ENCODE data around the gene RBM42.
"Not testable (repeated sequence)": the region's sequence is repeated elsewhere in the genome, so short reads cannot be mapped to it uniquely, and the experiment has no call there.

Gene RBM42

DNA sequence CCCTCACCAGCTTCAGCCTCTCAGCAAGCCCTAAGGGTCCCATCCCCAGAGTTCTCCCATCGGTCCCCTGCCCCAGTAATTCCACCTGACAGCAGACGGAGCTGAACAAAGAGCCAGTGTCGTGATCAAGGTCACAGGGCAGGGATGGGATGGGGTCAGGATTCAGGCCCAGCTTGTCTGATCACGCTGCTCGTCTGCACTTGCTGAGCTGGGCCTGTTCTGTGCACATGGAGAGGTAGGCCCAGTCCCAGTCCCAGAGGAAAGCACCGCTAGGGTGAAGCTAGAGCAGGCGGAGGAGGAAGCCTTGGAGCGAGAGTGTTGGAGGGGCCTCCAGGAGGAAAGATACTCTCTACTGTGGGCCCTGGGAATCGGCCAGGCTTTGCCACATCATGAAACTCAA is 7.1 kb upstream of the RBM42 start:
- DNase-seq: no peak

DNA sequence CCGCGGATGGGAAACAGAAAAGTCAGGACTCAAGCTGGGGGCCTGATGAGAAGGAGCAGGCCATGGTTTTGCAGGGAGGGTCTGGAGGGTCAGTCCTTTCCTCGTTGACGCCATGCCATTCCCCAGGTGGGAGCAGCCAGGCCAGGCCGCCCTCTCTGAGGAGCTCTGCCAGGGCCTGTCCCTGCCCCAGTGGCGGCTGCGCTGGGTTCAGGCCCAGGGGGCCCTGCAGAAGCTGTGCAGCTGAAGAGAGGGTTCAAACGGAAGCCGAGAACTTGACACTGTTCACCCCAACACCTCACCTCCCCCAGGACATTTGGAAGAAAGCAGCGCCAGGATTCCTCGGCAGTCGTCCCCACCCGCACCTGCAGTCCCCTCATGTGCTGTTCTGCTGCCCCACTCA is 6.1 kb upstream of the RBM42 start:
- no peak for DNase-seq

DNA sequence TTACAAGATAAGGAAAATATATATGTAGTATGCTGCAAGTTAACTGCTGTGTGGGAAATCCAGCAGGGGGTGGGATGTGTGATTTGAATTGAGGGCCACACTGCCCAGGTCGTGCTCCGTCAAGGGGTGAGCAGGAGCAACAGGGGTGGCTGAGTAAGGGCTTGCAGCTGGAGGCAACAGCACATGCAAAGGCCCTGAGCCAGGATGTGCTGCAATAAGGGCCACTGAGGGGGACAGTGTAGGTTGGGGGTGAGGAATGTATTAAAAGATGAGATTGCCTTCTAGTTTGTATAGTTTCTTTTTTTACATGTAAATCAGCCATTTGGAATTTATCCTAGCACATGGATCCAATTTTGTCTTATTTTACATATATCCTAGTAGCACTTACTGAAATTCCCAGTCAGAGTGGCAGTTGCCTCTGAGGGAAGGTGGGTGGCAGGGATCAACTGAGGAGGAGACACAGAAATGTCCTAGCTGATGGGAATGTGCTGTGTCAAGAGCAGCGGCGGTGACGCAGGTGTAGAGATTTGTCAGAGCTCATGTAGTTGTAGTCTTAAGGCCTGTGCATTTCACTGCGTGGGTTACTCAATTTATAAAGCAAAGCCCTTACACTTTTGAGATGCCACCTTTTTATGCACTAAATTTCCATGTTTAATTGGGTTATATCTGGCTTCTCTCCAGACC is 5.4 kb upstream of the RBM42 start:
- DNase-seq: no peak

- DNase-seq: no peak
Observed at GRCh38 chr19:35628264-35628564, 622 bp upstream of the RBM42 start.

DNA sequence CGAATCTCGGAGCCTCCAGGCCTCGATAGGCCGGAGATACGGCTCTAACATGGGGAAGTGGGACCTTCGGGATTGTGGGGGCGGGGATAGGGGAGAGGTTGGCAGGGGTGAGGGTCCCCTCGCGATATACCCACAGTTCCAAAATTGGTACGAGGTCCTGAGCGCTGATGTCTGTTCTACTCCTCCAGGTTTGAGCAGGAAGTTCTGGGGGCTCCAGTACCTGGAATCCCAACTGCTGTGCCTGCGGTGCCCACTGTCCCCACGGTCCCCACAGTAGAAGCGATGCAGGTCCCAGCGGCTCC is 447 bp downstream of the RBM42 start:
- DNase-seq: no peak

DNA sequence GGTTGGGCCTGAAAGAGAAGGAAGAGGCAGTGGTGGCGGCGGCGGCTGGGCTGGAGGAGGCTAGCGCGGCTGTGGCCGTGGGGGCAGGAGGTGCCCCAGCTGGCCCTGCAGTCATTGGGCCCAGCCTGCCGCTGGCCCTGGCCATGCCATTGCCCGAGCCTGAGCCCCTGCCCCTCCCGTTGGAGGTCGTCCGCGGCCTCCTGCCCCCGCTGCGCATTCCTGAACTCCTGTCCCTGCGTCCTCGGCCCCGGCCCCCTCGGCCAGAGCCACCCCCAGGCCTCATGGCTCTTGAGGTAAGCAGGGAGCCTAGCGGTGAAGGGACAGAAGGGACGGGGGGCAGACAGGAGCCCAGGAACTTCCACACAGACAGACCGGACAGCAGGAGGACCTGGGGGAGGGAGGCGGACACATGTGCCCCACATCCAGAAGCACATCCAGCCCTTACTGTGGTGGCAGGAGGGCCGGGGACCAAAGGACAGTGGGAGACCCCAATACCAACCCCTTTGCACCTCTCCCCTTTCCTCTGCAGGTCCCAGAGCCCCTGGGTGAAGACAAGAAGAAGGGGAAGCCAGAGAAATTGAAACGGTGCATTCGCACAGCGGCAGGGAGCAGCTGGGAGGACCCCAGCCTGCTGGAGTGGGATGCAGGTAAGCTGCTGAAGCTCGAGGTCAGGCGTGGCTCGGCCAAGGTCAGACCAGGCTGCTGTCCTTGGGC is 5.0 kb downstream of the RBM42 start:
- no peak for DNase-seq

- no peak for DNase-seq
Observed at GRCh38 chr19:35636651-35637050, 7.8 kb downstream of the RBM42 start.

GRCh38 chr19:35637165-35637564 is 8.3 kb downstream of the RBM42 start:
- no peak for DNase-seq

GRCh38 chr19:35639321-35639639 is 10.4 kb downstream of the RBM42 start:
- no peak for DNase-seq

DNA sequence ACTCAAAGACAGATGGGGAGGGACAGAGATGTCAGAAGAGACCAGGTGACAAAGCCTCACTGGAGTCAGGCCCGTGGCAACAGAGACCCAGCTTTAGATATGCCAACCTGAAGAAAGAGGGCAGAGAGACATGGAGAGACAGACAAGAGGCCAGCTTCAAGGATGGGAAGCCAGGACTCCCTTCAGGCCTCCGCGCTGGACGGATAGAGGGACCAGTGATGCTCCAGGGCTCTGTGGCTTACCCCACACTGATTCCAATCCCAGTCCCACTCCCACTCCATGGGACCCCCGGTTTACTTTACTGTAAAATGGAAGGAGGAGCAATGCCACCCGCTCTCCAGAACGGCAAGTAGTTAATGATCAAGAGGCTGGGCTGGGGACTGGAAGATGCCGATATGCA is 11.0 kb downstream of the RBM42 start:
- no peak for DNase-seq

GRCh38 chr19:35641515-35642151 is 12.8 kb downstream of the RBM42 start, which contains the start of gene ETV2:
TSS of gene ETV2 (plus strand) at chr19:35641745. CDS start at chr19:35642461, 716 bp downstream.
- DNase-seq: peak; percentile 39

DNA sequence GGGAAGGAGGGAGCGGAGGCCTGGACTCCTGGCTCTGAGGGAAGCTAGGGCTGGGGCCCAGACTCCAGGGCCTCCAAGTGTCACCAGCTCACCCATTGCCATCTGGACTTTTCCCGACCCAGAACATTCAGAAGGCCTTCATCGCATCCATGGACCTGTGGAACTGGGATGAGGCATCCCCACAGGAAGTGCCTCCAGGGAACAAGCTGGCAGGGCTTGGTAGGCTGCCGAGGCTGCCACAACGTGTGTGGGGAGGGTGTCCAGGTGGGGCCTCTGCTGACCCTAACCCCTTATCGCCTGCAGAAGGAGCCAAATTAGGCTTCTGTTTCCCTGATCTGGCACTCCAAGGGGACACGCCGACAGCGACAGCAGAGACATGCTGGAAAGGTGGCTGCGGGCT is 13.5 kb downstream of the RBM42 start:
- no peak for DNase-seq

- no peak for DNase-seq
Observed at GRCh38 chr19:35642798-35643254, 14.0 kb downstream of the RBM42 start.

DNA sequence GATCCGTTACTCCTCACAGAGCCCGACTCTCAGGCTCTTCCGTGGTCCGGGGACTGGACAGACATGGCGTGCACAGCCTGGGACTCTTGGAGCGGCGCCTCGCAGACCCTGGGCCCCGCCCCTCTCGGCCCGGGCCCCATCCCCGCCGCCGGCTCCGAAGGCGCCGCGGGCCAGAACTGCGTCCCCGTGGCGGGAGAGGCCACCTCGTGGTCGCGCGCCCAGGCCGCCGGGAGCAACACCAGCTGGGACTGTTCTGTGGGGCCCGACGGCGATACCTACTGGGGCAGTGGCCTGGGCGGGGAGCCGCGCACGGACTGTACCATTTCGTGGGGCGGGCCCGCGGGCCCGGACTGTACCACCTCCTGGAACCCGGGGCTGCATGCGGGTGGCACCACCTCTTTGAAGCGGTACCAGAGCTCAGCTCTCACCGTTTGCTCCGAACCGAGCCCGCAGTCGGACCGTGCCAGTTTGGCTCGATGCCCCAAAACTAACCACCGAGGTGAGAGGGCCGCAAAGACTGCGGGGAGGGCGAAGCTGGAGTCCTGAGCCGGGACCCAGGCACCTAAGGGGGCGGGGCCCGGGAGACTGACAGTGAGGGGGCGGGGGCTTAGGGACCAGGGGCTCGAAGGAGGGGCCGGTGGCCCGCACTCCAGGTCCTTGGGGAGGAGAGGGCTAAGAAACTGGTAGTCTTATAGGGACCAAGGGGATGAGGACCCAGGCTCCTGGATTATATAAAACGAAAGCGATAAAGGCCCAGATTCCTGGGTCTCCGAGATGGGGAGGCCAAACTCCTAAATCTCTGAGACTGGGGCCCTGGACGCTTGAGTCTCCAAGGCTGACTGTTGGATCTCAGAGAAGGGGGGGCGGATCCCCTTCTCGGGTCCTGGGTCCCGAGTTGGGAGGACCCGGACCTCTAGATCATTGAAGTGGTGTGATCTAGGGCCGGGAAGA is 14.7 kb downstream of the RBM42 start:
- DNase-seq: peak; percentile 79

- peak; percentile 96 for DNase-seq
Observed at GRCh38 chr19:35644206-35644986, 15.6 kb downstream of the RBM42 start.

- DNase-seq: peak; percentile 83
Observed at GRCh38 chr19:35644987-35645679, 16.3 kb downstream of the RBM42 start.

DNA sequence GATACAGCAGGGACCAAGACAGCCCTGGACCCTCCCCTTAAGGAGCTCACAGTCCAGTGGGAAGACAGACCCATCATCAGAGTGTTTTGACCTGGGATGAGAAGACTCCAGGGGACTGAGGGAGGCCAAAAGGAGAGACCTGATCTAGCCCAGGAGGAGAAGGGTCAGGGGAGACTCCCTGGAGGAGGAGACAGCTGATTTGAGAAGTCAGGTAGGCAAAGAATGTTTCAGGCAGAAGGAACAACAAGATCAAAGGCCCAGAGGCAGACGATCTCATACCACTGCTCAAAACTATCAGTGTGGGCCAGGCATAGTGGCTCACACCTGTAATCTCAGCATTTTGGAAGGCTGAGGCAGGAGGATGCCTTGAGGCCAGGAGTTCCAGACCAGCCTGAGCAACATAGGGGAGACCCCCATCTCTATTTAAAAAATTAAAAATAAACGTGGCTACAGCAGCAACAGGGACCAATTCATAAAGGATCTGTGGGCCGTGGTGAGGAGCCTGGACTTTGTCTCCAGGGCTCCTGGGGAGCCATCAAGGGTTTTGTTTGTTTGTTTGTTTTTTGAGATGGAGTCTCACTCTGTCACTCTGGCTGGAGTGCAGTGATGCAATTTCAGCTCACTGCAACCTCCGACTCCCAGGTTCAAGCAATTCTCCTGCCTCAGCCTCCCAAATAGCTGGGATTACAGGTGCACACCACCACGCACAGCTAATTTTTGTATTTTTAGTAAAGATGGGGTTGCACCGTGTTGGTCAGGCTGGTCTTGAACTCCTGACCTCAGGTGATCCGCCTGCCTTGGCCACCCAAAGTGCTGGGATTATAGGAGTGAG is 17.1 kb downstream of the RBM42 start:
- no peak for DNase-seq

DNA sequence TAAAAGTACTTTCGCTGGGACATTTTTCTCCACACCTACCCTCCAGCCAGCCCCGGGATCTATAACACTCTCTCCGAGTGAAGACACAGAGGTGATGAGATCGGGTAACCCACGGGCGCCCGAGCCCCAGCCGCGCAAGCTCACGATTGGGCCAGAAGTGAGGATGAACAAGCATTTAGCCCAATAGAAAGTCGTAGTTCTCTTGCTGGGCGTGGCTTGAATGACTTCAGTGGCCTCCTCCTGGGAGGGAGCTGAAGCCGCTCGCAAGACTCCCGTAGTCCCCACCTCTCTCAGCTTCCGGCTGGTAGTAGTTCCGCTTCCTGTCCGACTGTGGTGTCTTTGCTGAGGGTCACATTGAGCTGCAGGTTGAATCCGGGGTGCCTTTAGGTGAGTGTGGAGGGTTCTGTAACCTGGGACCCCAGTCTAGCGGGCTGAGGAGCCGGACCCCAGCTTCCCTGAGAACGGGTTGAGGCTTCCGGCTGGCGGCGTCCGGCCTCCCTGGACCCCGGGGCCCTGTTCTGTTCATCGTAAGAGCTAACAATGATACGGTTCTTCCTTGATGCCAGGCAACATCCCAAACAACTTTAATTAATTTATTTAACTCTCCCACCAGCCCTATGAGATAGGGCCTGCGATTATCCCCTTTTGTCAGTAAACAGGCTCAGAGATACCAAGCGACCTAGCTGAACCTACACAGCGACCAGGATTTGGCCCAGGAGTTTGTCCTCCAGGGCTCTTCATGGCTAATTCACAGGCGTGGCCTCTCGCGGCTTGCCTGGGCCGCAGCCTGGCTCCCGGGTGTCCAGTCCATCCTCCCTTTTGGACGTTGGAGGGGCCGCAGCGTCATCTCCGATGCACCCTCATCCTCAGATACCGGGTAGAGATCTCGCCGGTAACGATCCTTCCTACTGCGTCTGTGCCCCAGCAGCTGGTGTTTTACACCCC is 19.5 kb downstream of the RBM42 start, which contains the start of gene COX6B1:
COX6B1 (plus strand) TSS at position 307 of the 945 bp plus-strand sequence. CDS start 2,921 bp downstream, outside the sequence.
- DNase-seq: peak; percentile 95

DNA sequence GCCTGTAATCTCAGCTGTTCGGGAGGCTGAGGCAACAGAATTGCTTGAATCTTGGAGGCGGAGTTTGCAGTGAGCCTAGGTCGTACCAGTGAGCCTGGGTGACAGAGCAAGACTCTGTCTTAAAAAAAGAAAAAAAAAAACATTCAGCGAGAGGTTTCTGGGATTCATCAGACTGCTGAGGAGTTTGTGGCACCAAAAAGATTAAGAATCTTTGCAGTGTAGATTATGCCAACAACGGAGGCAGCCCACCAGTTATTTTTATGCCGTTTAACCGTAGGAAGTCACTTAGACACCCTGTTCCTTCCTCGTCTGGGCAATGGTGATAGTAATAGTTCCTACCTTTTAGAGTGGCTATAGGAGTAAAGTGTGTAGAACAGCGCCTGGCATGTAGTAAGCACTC is 21.7 kb downstream of the RBM42 start:
- DNase-seq: no peak

- not testable (repeated sequence) for DNase-seq
Observed at GRCh38 chr19:35654828-35655227, 26.0 kb downstream of the RBM42 start.

Data from stimulated activated CD4-positive, alpha-beta T cell treated with anti-CD3 and anti-CD28 coated beads, Interleukin-4, amount 100 ng/mL, for 24 hours (primary cell).